ENCODE measurements around the gene CGNL1. TPM values are rescaled to one million over a fixed set of nuclear protein-coding genes. Genes with fewer than 3 reads are reported as not detected.
A peak's percentile ranks its signal among the peaks of the same experiment; 100 is the strongest.

Gene CGNL1
- total RNA-seq, 1 experiment from 2014 or later, result 34.6 TPM

DNA sequence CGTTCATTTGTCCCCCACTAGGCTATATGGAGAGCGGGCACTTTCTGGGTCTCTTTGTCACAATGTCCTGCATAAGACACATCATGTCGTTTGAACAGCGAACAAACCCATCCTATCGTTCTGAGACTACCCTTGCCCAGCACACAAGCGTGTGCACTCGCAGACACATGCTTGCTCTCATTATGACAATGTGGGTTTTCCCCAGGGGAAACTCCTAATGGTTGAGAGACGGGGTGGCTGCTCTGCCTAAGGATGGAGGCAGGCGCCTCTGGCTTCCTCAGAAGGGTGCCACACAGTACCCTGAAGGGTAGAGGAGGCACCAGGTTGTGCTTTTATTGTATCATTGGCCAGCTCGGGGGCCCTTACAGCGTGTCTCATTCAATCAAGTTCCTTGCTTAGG lies 164.4 kb downstream of the CGNL1 start:
- Histone ChIP-seq H3K14ac (ENCODE audit: insufficient read depth, low read length) (no peak overlapping the region), H4K8ac (replicated peaks; ENCODE audit: insufficient read length, low read depth, low read length) (no peak overlapping the region), H3K23ac (ENCODE audit: insufficient read length, low read depth, low read length) (no peak overlapping the region), H4K20me1 (ENCODE audit: control insufficient read depth, insufficient read depth, insufficient read length) (no peaks in the 10 kb centered on the region), H2AFZ (ENCODE audit: low read length) (no peak overlapping the region), H3K27ac (ENCODE audit: insufficient read length, low read depth, low read length) (no peak overlapping the region), H3K79me2 (ENCODE audit: insufficient read depth, low read length) (no peaks in the 10 kb centered on the region), H3K23me2 (ENCODE audit: insufficient read length, low read depth, low read length, poor library complexity, severe bottlenecking) (no peaks in the 10 kb centered on the region), H2BK12ac (ENCODE audit: insufficient read length, low read depth, low read length) (no peak overlapping the region), H4K5ac (ENCODE audit: insufficient read length, low read depth, low read length) (no peak overlapping the region), H3K9me3 (ENCODE audit: control insufficient read depth, low read depth, low read length) (no peaks in the 10 kb centered on the region), H3K56ac (ENCODE audit: insufficient read length, low read depth, low read length) (no peak overlapping the region), H2BK20ac (ENCODE audit: low read depth, low read length, poor library complexity, severe bottlenecking) (no peak overlapping the region), H3K27me3 (ENCODE audit: insufficient read depth, low read length) (no peaks in the 10 kb centered on the region), H2BK120ac (ENCODE audit: low read depth, low read length, poor library complexity, severe bottlenecking) (no peak overlapping the region), H3K4ac (ENCODE audit: low read depth, low read length) (no peak overlapping the region), H4K91ac (ENCODE audit: insufficient read length, low read depth, low read length) (no peak overlapping the region), H3K18ac (ENCODE audit: insufficient read length, low read depth, low read length) (no peak overlapping the region), H3K4me2 (ENCODE audit: insufficient read depth, insufficient read length, low read length) (no peak overlapping the region), H2AK5ac (ENCODE audit: insufficient read length, low read length) (no peak overlapping the region), H3T11ph (ENCODE audit: low read length) (no peak overlapping the region), H2BK15ac (ENCODE audit: low read depth, low read length) (no peak overlapping the region), H3K79me1 (ENCODE audit: insufficient read depth, low read depth, low read length, poor library complexity, severe bottlenecking) (no peaks in the 10 kb centered on the region), H3K9ac (ENCODE audit: extremely low read depth, insufficient read length, low read length) (no peak overlapping the region), H3K4me1 (ENCODE audit: insufficient read depth, low read length) (no peaks in the 10 kb centered on the region), H2BK5ac (ENCODE audit: insufficient read length, low read length) (no peak overlapping the region)
- no CpG with 5 or more reads among the region's 11 CpGs for WGBS (ENCODE audit: extremely low coverage, insufficient read length, low lambda C conversion rate)
- Mint-ChIP-seq H3K4me3 (no peak overlapping the region), H3K4me1 (peaks cover 11 to 18% of the 10 kb centered on the region in 2 experiments), H3K9me3 (no peaks in the 10 kb centered on the region), H3K36me3 (ENCODE audit: insufficient read depth in 1 of 3, low read depth in 3 of 3) (peaks cover 26 to 52% (median 47%) of the 10 kb centered on the region in 3 experiments), H3K27me3 (ENCODE audit: low read depth) (peaks cover 2% of the 10 kb centered on the region; the same call in 1 of the 2 replicates), H3K27ac (peak overlapping the region in 1 of 3 experiments; percentile 55; a peak in 1 of 7 replicates)
- no peak for DNase-seq
- TF ChIP-seq, protein P1, sequence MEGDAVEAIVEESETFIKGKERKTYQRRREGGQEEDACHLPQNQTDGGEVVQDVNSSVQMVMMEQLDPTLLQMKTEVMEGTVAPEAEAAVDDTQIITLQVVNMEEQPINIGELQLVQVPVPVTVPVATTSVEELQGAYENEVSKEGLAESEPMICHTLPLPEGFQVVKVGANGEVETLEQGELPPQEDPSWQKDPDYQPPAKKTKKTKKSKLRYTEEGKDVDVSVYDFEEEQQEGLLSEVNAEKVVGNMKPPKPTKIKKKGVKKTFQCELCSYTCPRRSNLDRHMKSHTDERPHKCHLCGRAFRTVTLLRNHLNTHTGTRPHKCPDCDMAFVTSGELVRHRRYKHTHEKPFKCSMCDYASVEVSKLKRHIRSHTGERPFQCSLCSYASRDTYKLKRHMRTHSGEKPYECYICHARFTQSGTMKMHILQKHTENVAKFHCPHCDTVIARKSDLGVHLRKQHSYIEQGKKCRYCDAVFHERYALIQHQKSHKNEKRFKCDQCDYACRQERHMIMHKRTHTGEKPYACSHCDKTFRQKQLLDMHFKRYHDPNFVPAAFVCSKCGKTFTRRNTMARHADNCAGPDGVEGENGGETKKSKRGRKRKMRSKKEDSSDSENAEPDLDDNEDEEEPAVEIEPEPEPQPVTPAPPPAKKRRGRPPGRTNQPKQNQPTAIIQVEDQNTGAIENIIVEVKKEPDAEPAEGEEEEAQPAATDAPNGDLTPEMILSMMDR (conservative IDR thresholded peaks at IDR 0.05), result no peak
